PFSK-1 (cell line): ENCODE results near the gene TRPM3.

ENCODE experiments used
- FOXP2 ChIP-seq: optimal IDR thresholded peaks from 2 replicates; pipeline ENCODE3; 2011; ENCODE audit warnings: borderline replicate concordance, control low read depth, inconsistent platforms; ENCODE audit not compliant: insufficient read depth; ENCODE audit errors: extremely low read length, extremely low read depth
- POLR2AphosphoS5 ChIP-seq: IDR thresholded peaks from 2 replicates; pipeline ENCODE4 v1.6.1; 2012; ENCODE audit warnings: low read depth, mild to moderate bottlenecking, control low read depth, low read length, moderate library complexity
- REST ChIP-seq, 2 experiments: IDR thresholded peaks; 2 replicates each; pipeline versions ENCODE4 v1.6.1 to v1.8.0; 2011 to 2012; ENCODE audit warnings: low read depth in 2 of 2, low read length in 2 of 2, control low read depth in 1 of 2, inconsistent platforms in 1 of 2, mild to moderate bottlenecking in 1 of 2, moderate library complexity in 1 of 2; ENCODE audit not compliant: insufficient read depth in 1 of 2
- SIN3A ChIP-seq: IDR thresholded peaks from 2 replicates; pipeline ENCODE4 v1.6.1; 2012; ENCODE audit warnings: mild to moderate bottlenecking, low read length, moderate library complexity, borderline replicate concordance; ENCODE audit not compliant: insufficient read depth
- TAF1 ChIP-seq: IDR thresholded peaks from 2 replicates; pipeline ENCODE4 v1.6.1; 2012; ENCODE audit warnings: low read length, control low read depth, borderline replicate concordance; ENCODE audit not compliant: insufficient read depth

- TF ChIP-seq POLR2AphosphoS5 (no peak), TAF1 (no peak), REST (IDR thresholded peaks at IDR 0.05; ENCODE audit: insufficient read depth in 1 of 2, low read depth in 2 of 2, low read length in 2 of 2) (no peak), FOXP2 (no peak), SIN3A (no peak)
Measured at GRCh38 chr9:70616228-70616990, 505.0 kb downstream of the TRPM3 start.
